Epithelial cell of proximal tubule (primary cell): ENCODE data around the gene SLC12A7. TPM values are rescaled to one million over a fixed set of nuclear protein-coding genes. Genes with fewer than 3 reads are reported as not detected.
"Not testable (repeated sequence)": the region's sequence is repeated elsewhere in the genome, so short reads cannot be mapped to it uniquely, and the experiment has no call there.

ENCODE experiments used
- DNase-seq: peaks from one replicate; pipeline ENCODE4 v3.0.0-alpha.2; 2011; ENCODE audit warnings: low read depth
- H3K4me3 ChIP-seq: 2 replicates; pipeline ENCODE4 v1.5.1; 2011; ENCODE audit warnings: low read depth, mild to moderate bottlenecking, low read length
- CTCF ChIP-seq: conservative IDR thresholded peaks from 2 replicates; pipeline ENCODE4 v1.5.1; 2012; ENCODE audit warnings: low read depth, mild to moderate bottlenecking, low read length
- total RNA-seq: library from RNA; depleted of rRNA; stranded (reverse); fragments of >200 nt; gene quantifications from 2 replicates; pipeline ENCODE4 v1.2.3, GENCODE V29; 2015

The SLC12A7 gene
- total RNA-seq, 1 donor from 2014 or later, result 32.8 TPM

DNA sequence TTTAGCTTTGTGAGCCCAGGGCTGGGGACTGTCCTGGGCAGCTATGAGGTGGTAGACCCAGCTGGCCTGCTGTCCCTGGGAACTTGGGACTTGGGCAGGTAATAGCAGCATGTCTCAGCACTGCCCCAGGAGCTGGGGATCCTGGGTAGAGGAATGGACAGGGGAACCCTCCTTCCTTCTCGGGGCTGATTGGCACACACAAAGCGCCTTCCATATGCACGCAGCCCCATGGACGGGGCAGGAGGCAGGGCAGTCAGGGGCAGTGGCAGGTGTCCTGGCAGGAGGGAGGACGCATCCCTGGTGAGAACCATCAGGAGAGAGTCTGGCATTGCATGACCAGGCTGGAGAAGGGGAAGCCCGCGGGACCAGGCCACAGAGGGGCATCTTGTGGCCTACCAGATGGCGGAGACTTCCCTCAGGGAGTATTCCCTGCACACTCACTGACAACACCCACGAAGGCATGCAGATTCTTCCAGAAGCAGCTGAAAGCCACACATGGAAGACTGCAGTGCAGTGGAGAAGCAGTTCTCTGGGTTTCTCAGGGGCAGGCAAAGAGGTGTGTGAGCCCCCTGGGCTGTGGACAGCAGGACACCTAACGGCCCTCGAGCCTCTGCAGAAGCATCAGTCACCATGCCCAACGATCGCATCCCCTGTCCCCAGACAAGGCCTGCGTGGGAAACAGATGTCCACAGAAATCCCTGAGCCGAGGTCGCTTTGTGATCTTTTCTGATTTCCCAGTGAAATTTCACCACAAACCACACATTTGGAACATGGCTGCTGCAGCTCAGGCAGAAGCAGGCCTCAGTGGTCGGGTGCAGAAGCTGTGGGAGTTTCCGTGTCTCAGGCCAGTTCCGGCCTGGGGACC lies 110.2 kb downstream of the SLC12A7 start:
- TF ChIP-seq CTCF, result no peak
- DNase-seq, result no peak
- no peak overlapping the region for H3K4me3 ChIP-seq

- not testable (repeated sequence) for H3K4me3 ChIP-seq, DNase-seq
Observed at GRCh38 chr5:1000831-1001230, 111.0 kb downstream of the SLC12A7 start.

Other genes starting within 250 kb of the SLC12A7 start
- 41.1 and 42.4 TPM in 2 replicates for gene BRD9, start 219.3 kb downstream of the SLC12A7 start, total RNA-seq
- 66.7 and 99.9 TPM in 2 replicates for gene TRIP13, start 219.2 kb downstream of the SLC12A7 start, total RNA-seq
- not detected in 2 replicates for gene NKD2, start 103.3 kb downstream of the SLC12A7 start, total RNA-seq
- gene SLC6A19, start 89.5 kb upstream of the SLC12A7 start, total RNA-seq, result not detected in 2 replicates
- gene SLC6A18, start 113.3 kb upstream of the SLC12A7 start, total RNA-seq, result not detected in 2 replicates
- gene TERT, start 183.0 kb upstream of the SLC12A7 start, total RNA-seq, result 0.07 TPM in 1 of 2 replicates, not detected in the other
- gene CLPTM1L, start 233.0 kb upstream of the SLC12A7 start, total RNA-seq, result 112 and 197 TPM in 2 replicates